ENCODE data around the gene SND1. TPM values are rescaled to one million over a fixed set of nuclear protein-coding genes. Genes with fewer than 3 reads are reported as not detected.

The SND1 gene
- total and polyA plus RNA-seq, 3 experiments from 2014 or later = 121 to 203 (median 198) TPM

GRCh38 chr7:127887096-127887495, 235.1 kb downstream of the SND1 start:
- Histone ChIP-seq H3K36me3 (ENCODE audit: insufficient read depth, low read length) (peaks cover 7% of the 10 kb centered on the region), H3K4me3 (ENCODE audit: low read length) (no peak overlapping the region), H3K9me3 (ENCODE audit: low read length) (no peaks in the 10 kb centered on the region), H3K27ac (ENCODE audit: low read depth, low read length) (no peak overlapping the region), H3K27me3 (ENCODE audit: insufficient read depth, low read length, poor library complexity, severe bottlenecking) (no peaks in the 10 kb centered on the region), H3K4me1 (ENCODE audit: insufficient read depth, low read length) (no peaks in the 10 kb centered on the region)
- no peak for DNase-seq
- ChIA-PET CTCF (no interaction called here), POLR2A (no interaction called here)
- H3K9me3 Mint-ChIP-seq = no peaks in the 10 kb centered on the region
- no peaks in the 10 kb centered on the region for H3K27me3 Mint-ChIP-seq
- H3K36me3 Mint-ChIP-seq = peaks cover 16 to 42% (median 28%) of the 10 kb centered on the region in 3 donors
- peak overlapping the region in 2 of 8 donors; percentile 8 to 24 for H3K27ac Mint-ChIP-seq
- H3K4me3 Mint-ChIP-seq = no peak overlapping the region
- peaks cover 8 to 15% (median 13%) of the 10 kb centered on the region in 3 donors for H3K4me1 Mint-ChIP-seq

DNA sequence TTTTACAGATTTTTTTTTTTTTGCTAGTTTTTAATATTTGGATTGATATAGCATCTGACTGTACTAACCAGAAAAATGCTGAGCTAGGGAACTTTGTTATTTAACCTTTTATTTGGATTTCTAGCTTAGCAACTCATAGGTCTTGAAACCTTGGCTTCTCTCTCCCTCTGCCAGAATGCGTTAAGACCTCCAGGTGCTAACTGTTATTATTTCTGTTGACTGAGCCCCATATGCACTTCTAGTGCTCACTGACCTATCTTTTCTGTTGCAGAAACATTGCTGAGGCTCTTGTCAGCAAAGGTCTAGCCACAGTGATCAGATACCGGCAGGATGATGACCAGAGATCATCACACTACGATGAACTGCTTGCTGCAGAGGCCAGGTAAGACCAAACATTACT, 235.6 kb downstream of the SND1 start:
- no peaks in the 10 kb centered on the region for H3K27me3 ChIP-seq (ENCODE audit: insufficient read depth, low read length, poor library complexity, severe bottlenecking)
- Mint-ChIP-seq H3K36me3 (peaks cover 18 to 47% (median 28%) of the 10 kb centered on the region in 3 donors), H3K27me3 (no peaks in the 10 kb centered on the region), H3K27ac (peak overlapping the region in 1 of 8 donors; percentile 56), H3K4me3 (no peak overlapping the region), H3K9me3 (no peaks in the 10 kb centered on the region), H3K4me1 (peaks cover 10 to 17% (median 13%) of the 10 kb centered on the region in 3 donors)
- CTCF ChIA-PET = no interaction called here
- H3K4me1 ChIP-seq (ENCODE audit: insufficient read depth, low read length) = no peaks in the 10 kb centered on the region
- peaks cover 7% of the 10 kb centered on the region for H3K36me3 ChIP-seq (ENCODE audit: insufficient read depth, low read length)
- H3K4me3 ChIP-seq (ENCODE audit: low read length) = no peak overlapping the region
- no peak overlapping the region for H3K27ac ChIP-seq (ENCODE audit: low read depth, low read length)
- POLR2A ChIA-PET = no interaction called here
- H3K9me3 ChIP-seq (ENCODE audit: low read length) = no peaks in the 10 kb centered on the region
- DNase-seq = no peak

DNA sequence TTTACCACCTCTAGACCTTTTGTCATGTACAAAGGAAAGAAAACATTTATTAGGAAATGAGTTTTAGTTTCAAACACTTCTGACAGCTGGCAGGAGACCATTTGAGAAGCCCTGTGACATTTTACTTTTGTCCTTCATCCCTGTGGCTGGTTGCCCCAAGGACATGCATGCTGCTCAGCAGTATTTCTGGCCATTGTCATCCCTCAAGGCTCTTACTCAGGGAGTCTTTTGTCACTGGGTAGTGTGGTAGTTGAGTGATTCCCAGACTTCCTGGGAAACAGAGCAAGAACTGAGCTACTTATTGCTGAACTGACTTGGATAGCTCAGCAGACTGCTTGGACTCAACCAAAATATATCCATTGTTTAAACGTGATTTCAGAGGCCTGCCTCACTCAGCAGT, 236.4 kb downstream of the SND1 start:
- peaks cover 10 to 23% (median 13%) of the 10 kb centered on the region in 3 donors for H3K4me1 Mint-ChIP-seq
- H3K27me3 Mint-ChIP-seq = no peaks in the 10 kb centered on the region
- Histone ChIP-seq H3K4me3 (ENCODE audit: low read length) (no peak overlapping the region), H3K9me3 (ENCODE audit: low read length) (no peaks in the 10 kb centered on the region), H3K27me3 (ENCODE audit: insufficient read depth, low read length, poor library complexity, severe bottlenecking) (no peaks in the 10 kb centered on the region), H3K27ac (ENCODE audit: low read depth, low read length) (no peak overlapping the region), H3K36me3 (ENCODE audit: insufficient read depth, low read length) (peaks cover 7% of the 10 kb centered on the region), H3K4me1 (ENCODE audit: insufficient read depth, low read length) (no peaks in the 10 kb centered on the region)
- no peak overlapping the region for H3K4me3 Mint-ChIP-seq
- H3K36me3 Mint-ChIP-seq = peaks cover 18 to 53% (median 33%) of the 10 kb centered on the region in 3 donors
- H3K9me3 Mint-ChIP-seq = no peaks in the 10 kb centered on the region
- no peak overlapping the region for H3K27ac Mint-ChIP-seq
- ChIA-PET CTCF (no interaction called here), POLR2A (no interaction called here)
- DNase-seq = no peak

- ChIA-PET POLR2A (no interaction called here), CTCF (no interaction called here)
- DNase-seq = no peak
- H3K4me1 Mint-ChIP-seq = peaks cover 10 to 23% (median 13%) of the 10 kb centered on the region in 3 donors
- Histone ChIP-seq H3K9me3 (ENCODE audit: low read length) (no peaks in the 10 kb centered on the region), H3K27ac (ENCODE audit: low read depth, low read length) (no peak overlapping the region), H3K4me1 (ENCODE audit: insufficient read depth, low read length) (no peaks in the 10 kb centered on the region), H3K27me3 (ENCODE audit: insufficient read depth, low read length, poor library complexity, severe bottlenecking) (no peaks in the 10 kb centered on the region), H3K36me3 (ENCODE audit: insufficient read depth, low read length) (peaks cover 7% of the 10 kb centered on the region), H3K4me3 (ENCODE audit: low read length) (no peak overlapping the region)
- no peak overlapping the region for H3K4me3 Mint-ChIP-seq
- no peak overlapping the region for H3K27ac Mint-ChIP-seq
- H3K36me3 Mint-ChIP-seq = peaks cover 18 to 57% (median 33%) of the 10 kb centered on the region in 3 donors
- H3K9me3 Mint-ChIP-seq = no peaks in the 10 kb centered on the region
- no peaks in the 10 kb centered on the region for H3K27me3 Mint-ChIP-seq
These were observed 236.8 kb downstream of the SND1 start for GRCh38 chr7:127888825-127889224.

DNA sequence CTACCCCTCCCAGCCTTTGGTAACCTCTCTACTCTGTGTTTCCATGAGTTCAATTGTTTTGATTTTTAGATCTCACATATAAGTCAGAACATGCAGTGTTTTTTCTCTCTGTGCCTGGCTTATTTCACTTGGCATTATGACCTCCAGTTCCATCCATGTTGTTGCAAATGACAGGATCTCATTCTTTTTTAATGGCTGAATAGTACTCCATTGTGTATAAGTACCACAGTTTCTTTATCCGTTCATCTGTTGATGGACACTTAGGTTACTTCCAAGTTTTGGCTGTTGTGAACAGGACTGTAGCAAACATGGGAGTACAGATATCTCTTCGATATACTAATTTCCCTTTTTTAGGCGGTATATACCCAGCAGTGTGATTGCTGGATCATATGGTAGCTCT, 237.7 kb downstream of the SND1 start:
- Histone ChIP-seq H3K36me3 (ENCODE audit: insufficient read depth, low read length) (peaks cover 7% of the 10 kb centered on the region), H3K4me1 (ENCODE audit: insufficient read depth, low read length) (no peaks in the 10 kb centered on the region), H3K27me3 (ENCODE audit: insufficient read depth, low read length, poor library complexity, severe bottlenecking) (no peaks in the 10 kb centered on the region), H3K9me3 (ENCODE audit: low read length) (no peaks in the 10 kb centered on the region), H3K27ac (ENCODE audit: low read depth, low read length) (no peak overlapping the region), H3K4me3 (ENCODE audit: low read length) (no peak overlapping the region)
- POLR2A ChIA-PET = no interaction called here
- Mint-ChIP-seq H3K36me3 (peaks cover 18 to 57% (median 30%) of the 10 kb centered on the region in 3 donors), H3K27ac (no peak overlapping the region), H3K27me3 (no peaks in the 10 kb centered on the region), H3K4me3 (no peak overlapping the region), H3K4me1 (peaks cover 10 to 20% (median 10%) of the 10 kb centered on the region in 3 donors), H3K9me3 (no peaks in the 10 kb centered on the region)
- no peak for DNase-seq
- CTCF ChIA-PET = no interaction called here

DNA sequence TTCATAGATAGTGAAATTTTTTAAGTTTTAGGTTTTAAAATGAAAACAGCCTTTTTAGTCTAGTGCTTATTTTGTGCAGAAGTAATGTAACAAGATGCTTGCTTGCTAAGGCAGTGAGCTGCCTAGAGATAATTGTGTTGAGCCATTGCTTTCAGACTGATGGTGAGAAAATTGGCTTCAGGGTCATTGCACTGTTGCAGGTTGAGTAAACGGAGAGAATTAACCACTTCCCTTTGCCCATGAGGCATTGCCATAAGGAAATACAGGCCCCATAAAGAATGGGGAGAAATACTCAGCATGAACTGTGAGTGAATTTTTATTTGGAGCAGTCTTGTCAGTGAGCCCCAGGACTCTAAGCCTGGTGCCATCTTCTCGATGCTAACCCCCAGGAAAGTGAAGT, 238.7 kb downstream of the SND1 start:
- CTCF ChIA-PET = no interaction called here
- H3K36me3 Mint-ChIP-seq = peaks cover 18 to 57% (median 28%) of the 10 kb centered on the region in 3 donors
- no peaks in the 10 kb centered on the region for H3K27me3 Mint-ChIP-seq
- Histone ChIP-seq H3K27ac (ENCODE audit: low read depth, low read length) (no peak overlapping the region), H3K4me3 (ENCODE audit: low read length) (no peak overlapping the region), H3K27me3 (ENCODE audit: insufficient read depth, low read length, poor library complexity, severe bottlenecking) (no peaks in the 10 kb centered on the region), H3K4me1 (ENCODE audit: insufficient read depth, low read length) (no peaks in the 10 kb centered on the region), H3K36me3 (ENCODE audit: insufficient read depth, low read length) (peaks cover 7% of the 10 kb centered on the region), H3K9me3 (ENCODE audit: low read length) (no peaks in the 10 kb centered on the region)
- peaks cover 9 to 20% (median 10%) of the 10 kb centered on the region in 3 donors for H3K4me1 Mint-ChIP-seq
- no peak overlapping the region for H3K27ac Mint-ChIP-seq
- POLR2A ChIA-PET = no interaction called here
- no peaks in the 10 kb centered on the region for H3K9me3 Mint-ChIP-seq
- DNase-seq = no peak
- H3K4me3 Mint-ChIP-seq = no peak overlapping the region

GRCh38 chr7:127891144-127891543, 239.2 kb downstream of the SND1 start:
- H3K4me3 Mint-ChIP-seq = no peak overlapping the region
- Histone ChIP-seq H3K27me3 (ENCODE audit: insufficient read depth, low read length, poor library complexity, severe bottlenecking) (no peaks in the 10 kb centered on the region), H3K9me3 (ENCODE audit: low read length) (no peaks in the 10 kb centered on the region), H3K4me3 (ENCODE audit: low read length) (no peak overlapping the region), H3K4me1 (ENCODE audit: insufficient read depth, low read length) (no peaks in the 10 kb centered on the region), H3K36me3 (ENCODE audit: insufficient read depth, low read length) (peaks cover 7% of the 10 kb centered on the region), H3K27ac (ENCODE audit: low read depth, low read length) (no peak overlapping the region)
- H3K4me1 Mint-ChIP-seq = peaks cover 9 to 20% (median 10%) of the 10 kb centered on the region in 3 donors
- H3K27me3 Mint-ChIP-seq = no peaks in the 10 kb centered on the region
- POLR2A ChIA-PET = no interaction called here
- H3K27ac Mint-ChIP-seq = peak overlapping the region in 1 of 8 donors; percentile 69
- DNase-seq = no peak
- peaks cover 18 to 57% (median 28%) of the 10 kb centered on the region in 3 donors for H3K36me3 Mint-ChIP-seq
- H3K9me3 Mint-ChIP-seq = no peaks in the 10 kb centered on the region
- CTCF ChIA-PET = no interaction called here

- H3K9me3 Mint-ChIP-seq = no peaks in the 10 kb centered on the region
- Histone ChIP-seq H3K4me1 (ENCODE audit: insufficient read depth, low read length) (no peaks in the 10 kb centered on the region), H3K36me3 (ENCODE audit: insufficient read depth, low read length) (peaks cover 7% of the 10 kb centered on the region), H3K27me3 (ENCODE audit: insufficient read depth, low read length, poor library complexity, severe bottlenecking) (no peaks in the 10 kb centered on the region), H3K27ac (ENCODE audit: low read depth, low read length) (peak overlapping the region; percentile 2), H3K9me3 (ENCODE audit: low read length) (no peaks in the 10 kb centered on the region), H3K4me3 (ENCODE audit: low read length) (no peak overlapping the region)
- no peak for DNase-seq
- no peak overlapping the region for H3K4me3 Mint-ChIP-seq
- ChIA-PET CTCF (no interaction called here), POLR2A (no interaction called here)
- H3K36me3 Mint-ChIP-seq = peaks cover 18 to 56% (median 28%) of the 10 kb centered on the region in 3 donors
- peaks cover 9 to 20% (median 10%) of the 10 kb centered on the region in 3 donors for H3K4me1 Mint-ChIP-seq
- peak overlapping the region in 1 of 8 donors; percentile 38 for H3K27ac Mint-ChIP-seq
- no peaks in the 10 kb centered on the region for H3K27me3 Mint-ChIP-seq
These were observed 240.0 kb downstream of the SND1 start for GRCh38 chr7:127891854-127892438.

Measured in CD8-positive, alpha-beta memory T cell (primary cell).